ENCODE results near the gene HGS. TPM values are rescaled to one million over a fixed set of nuclear protein-coding genes. Genes with fewer than 3 reads are reported as not detected.

HGS gene
- total and polyA plus RNA-seq, 2 of the 8 experiments (the other 6 are each of a cell fraction or from before 2014, with no cell fraction given) = 80.8 to 99.7 TPM

DNA sequence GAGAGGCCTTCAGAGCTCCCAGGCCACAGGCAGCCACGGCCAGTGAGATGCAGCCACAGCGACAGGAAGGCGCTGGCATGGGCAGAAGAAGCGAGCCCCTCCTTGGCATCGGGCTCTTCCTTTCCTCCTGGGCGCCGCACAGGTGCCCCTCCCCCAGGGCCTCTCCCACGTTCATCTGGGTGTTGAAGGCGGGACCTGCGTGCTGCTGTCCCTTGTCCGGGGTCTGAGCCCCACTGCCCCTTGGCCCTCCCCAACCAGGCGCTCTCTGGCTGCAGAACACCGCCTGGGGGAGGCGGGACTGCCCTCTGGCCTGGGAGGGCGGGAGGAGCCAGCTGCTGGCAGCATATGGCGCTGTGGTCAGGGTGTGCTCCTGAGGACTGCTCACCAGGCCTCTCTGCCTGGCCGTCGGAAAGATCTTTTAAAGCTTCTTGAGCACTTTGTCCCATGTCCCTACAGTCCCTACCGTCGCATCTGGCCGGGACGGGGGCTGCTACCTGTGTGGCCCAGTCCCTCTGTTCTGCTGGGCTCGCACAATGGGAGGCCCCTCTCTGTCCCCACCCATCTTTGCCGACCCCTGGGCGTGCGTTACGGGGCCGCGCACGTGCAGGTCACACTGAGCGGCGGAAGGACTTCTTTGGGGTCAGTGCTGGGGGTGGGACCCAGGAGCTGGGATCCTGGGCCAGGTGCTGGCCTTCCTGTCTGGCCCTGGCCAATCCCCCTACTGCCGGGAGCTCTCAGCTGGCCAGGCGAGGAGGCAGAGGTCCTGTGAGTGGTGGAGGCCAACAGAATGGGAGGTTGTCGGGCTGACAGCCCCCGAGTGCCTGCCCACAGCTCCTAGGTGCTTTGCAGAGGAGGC, 30.0 kb downstream of the HGS start (continued):
- TF ChIP-seq TCF12 (IDR thresholded peaks at IDR 0.05; ENCODE audit: low read depth, low read length) (no peak), SIN3A (conservative IDR thresholded peaks at IDR 0.05 in 1 of 2, IDR thresholded peaks at IDR 0.05 in 1 of 2; ENCODE audit: low read depth in 1 of 2, low read length in 2 of 2) (no peak), CREB1 (IDR thresholded peaks at IDR 0.05) (no peak)

All from H1 (cell line).